HepG2 (cell line): ENCODE data around the gene TNFAIP6. TPM values are rescaled to one million over a fixed set of nuclear protein-coding genes. Genes with fewer than 3 reads are reported as not detected.

Experiments used
- ATAC-seq: fragments of 200-7000 bp; cut with Tn5 transposase; 3 replicates; pipeline ENCODE4 v1.9.1; 2020; ENCODE audit warnings: mild to moderate bottlenecking, moderate library complexity
- BruUV-seq: library from RNA; stranded (reverse); fragments of 400-500 nt; replicated peaks from 2 replicates; lab custom pipeline; 2021; lab: Mats Ljungman, UMichigan
- CTCF ChIA-PET: fragments of 300-600 bp; formaldehyde crosslinking; extraction: SDS; loops from one replicate; lab custom pipeline; 2021; ENCODE audit warnings: low total read pairs, inconsistent platforms, low intra/inter-chr PET ratio; lab: Yijun Ruan, JAX
- POLR2A ChIA-PET: fragments of 350-600 bp; sonication (Branson Sonifier 250); formaldehyde crosslinking; loops from one replicate; lab custom pipeline; 2020; ENCODE audit warnings: antibody characterized with exemption, inconsistent platforms; lab: Yijun Ruan, JAX
- DNase-seq: peaks from one replicate; pipeline ENCODE4 v3.0.0-alpha.2; 2015; ENCODE audit warnings: low spot score
- FAIRE-seq: peaks from 3 replicates; lab custom pipeline; 2011; peaks lifted over from hg19 to GRCh38; lab: Jason Lieb, UNC
- H2AFZ ChIP-seq: one replicate; pipeline ENCODE4 v1.6.1; 2011; ENCODE audit warnings: low read length, inconsistent platforms
- H3K27ac ChIP-seq: fragments of 300-600 bp; 3 replicates; pipeline ENCODE4 v1.8.0; 2011; ENCODE audit warnings: mixed run types, mild to moderate bottlenecking, mixed read lengths, low read length, inconsistent platforms; ENCODE audit not compliant: insufficient read depth; ENCODE audit errors: extremely low read length
- H3K27me3 ChIP-seq, 2 experiments: fragments of 200-600 bp in 1 of 2; 2 replicates in 1 of 2; 3 replicates in 1 of 2; pipeline versions ENCODE4 v1.6.0 to v1.8.0; 2011; ENCODE audit warnings: low read length in 2 of 2, mild to moderate bottlenecking in 2 of 2, moderate library complexity in 2 of 2, inconsistent platforms in 1 of 2; ENCODE audit not compliant: insufficient read depth in 2 of 2, control insufficient read depth in 1 of 2
- H3K36me3 ChIP-seq, 2 experiments: fragments of 200-600 bp in 1 of 2; replicated peaks in 1 of 2; 2 replicates in 1 of 2; 3 replicates in 1 of 2; pipeline versions ENCODE4 v1.5.1 to v1.8.0; 2011; ENCODE audit warnings: low read length in 2 of 2, inconsistent platforms in 1 of 2; ENCODE audit not compliant: insufficient read depth in 2 of 2, control insufficient read depth in 1 of 2
- H3K4me1 ChIP-seq: 2 replicates; pipeline ENCODE4 v1.5.1; 2012; ENCODE audit warnings: low read length, inconsistent platforms; ENCODE audit not compliant: insufficient read depth
- H3K4me2 ChIP-seq: 2 replicates; pipeline ENCODE4 v1.6.0; 2011; ENCODE audit warnings: low read depth, low read length, inconsistent platforms
- H3K4me3 ChIP-seq, 3 experiments: fragments of 200-600 bp in 1 of 3; sonication (generic), shearing (Covaris generic) in 1 of 3; replicated peaks in 1 of 3; 2 replicates each; pipeline ENCODE4 v1.5.1; 2011 to 2016; ENCODE audit warnings: low read length in 3 of 3, inconsistent platforms in 2 of 3, low read depth in 2 of 3, mild to moderate bottlenecking in 2 of 3, control low read depth in 1 of 3, mixed read lengths in 1 of 3; ENCODE audit not compliant: insufficient read depth in 1 of 3
- H3K79me2 ChIP-seq: one replicate; pipeline ENCODE4 v1.6.1; 2011; ENCODE audit warnings: low read length, inconsistent platforms; ENCODE audit not compliant: insufficient read depth
- H3K9ac ChIP-seq: 2 replicates; pipeline ENCODE4 v1.6.0; 2011; ENCODE audit warnings: mild to moderate bottlenecking, low read depth, low read length, inconsistent platforms; ENCODE audit not compliant: insufficient read depth
- H3K9me3 ChIP-seq: 2 replicates; pipeline ENCODE4 v1.5.1; 2012; ENCODE audit warnings: mild to moderate bottlenecking, low read length
- H4K20me1 ChIP-seq: 2 replicates; pipeline ENCODE4 v1.6.0; 2011; ENCODE audit warnings: inconsistent platforms, mild to moderate bottlenecking, low read length, moderate library complexity; ENCODE audit not compliant: insufficient read depth
- ARNT ChIP-seq: fragments of 450-650 bp; IDR thresholded peaks from 2 replicates; pipeline ENCODE4 v1.6.1; 2017
- DMAP1 ChIP-seq: IDR thresholded peaks from 2 replicates; pipeline ENCODE4 v1.6.1; 2016
- DPF2 ChIP-seq: sonication (generic); formaldehyde crosslinking; IDR thresholded peaks from 2 replicates; pipeline ENCODE4 v1.4.0; 2020; ENCODE audit warnings: mild to moderate bottlenecking, low read depth, missing genetic modification reagents, borderline replicate concordance
- IKZF1 ChIP-seq: fragments of 450-650 bp; IDR thresholded peaks from 2 replicates; pipeline ENCODE4 v1.7.1; 2016
- ONECUT2 ChIP-seq: sonication (generic); formaldehyde crosslinking; IDR thresholded peaks from 2 replicates; pipeline ENCODE4 v1.4.0; 2020; ENCODE audit warnings: missing genetic modification reagents
- PAWR ChIP-seq: sonication (generic); formaldehyde crosslinking; IDR thresholded peaks from 2 replicates; pipeline ENCODE4 v1.4.0; 2020; ENCODE audit warnings: missing genetic modification reagents, mild to moderate bottlenecking, borderline replicate concordance
- RBFOX2 ChIP-seq: fragments of 200-400 bp; formaldehyde crosslinking; IDR thresholded peaks from 2 replicates; pipeline ENCODE4 v1.6.1; 2017; ENCODE audit warnings: low read depth, mild to moderate bottlenecking, low read length
- REXO4 ChIP-seq: sonication (generic); formaldehyde crosslinking; IDR thresholded peaks from 2 replicates; pipeline ENCODE4 v1.8.0; 2022; ENCODE audit warnings: missing genetic modification reagents, mild to moderate bottlenecking, borderline replicate concordance
- TAF1 ChIP-seq: sonication (generic); formaldehyde crosslinking; IDR thresholded peaks from 2 replicates; pipeline ENCODE4 v1.4.0; 2020; ENCODE audit warnings: missing genetic modification reagents
- ZFX ChIP-seq: sonication (generic); formaldehyde crosslinking; IDR thresholded peaks from 2 replicates; pipeline ENCODE4 v1.4.0; 2020; ENCODE audit warnings: mild to moderate bottlenecking, low read depth, missing genetic modification reagents, moderate library complexity
- ZNF282 ChIP-seq: fragments of 450-650 bp; IDR thresholded peaks from 2 replicates; pipeline ENCODE4 v1.6.1; 2018; ENCODE audit not compliant: partially characterized antibody
- ZNF432 ChIP-seq: sonication (generic); formaldehyde crosslinking; IDR thresholded peaks from 2 replicates; pipeline ENCODE4 v1.5.0; 2020; ENCODE audit warnings: missing genetic modification reagents, mild to moderate bottlenecking, borderline replicate concordance
- ZNF614 ChIP-seq: IDR thresholded peaks from 2 replicates; pipeline ENCODE4 v1.6.1; 2018; ENCODE audit warnings: missing biosample characterization, missing genetic modification reagents, inconsistent platforms, borderline replicate concordance
- ZNF616 ChIP-seq: sonication (generic); formaldehyde crosslinking; IDR thresholded peaks from 2 replicates; pipeline ENCODE4 v1.5.0; 2020; ENCODE audit warnings: low read depth, mild to moderate bottlenecking, missing genetic modification reagents
- ZNF674 ChIP-seq: sonication (generic); formaldehyde crosslinking; IDR thresholded peaks from 2 replicates; pipeline ENCODE4 v1.5.0; 2020; ENCODE audit warnings: low read depth, mild to moderate bottlenecking, missing genetic modification reagents
- ZNF768 ChIP-seq: sonication (generic); formaldehyde crosslinking; IDR thresholded peaks from 2 replicates; pipeline ENCODE4 v1.4.0; 2020; ENCODE audit warnings: missing genetic modification reagents
- ZSCAN20 ChIP-seq: sonication (generic); formaldehyde crosslinking; IDR thresholded peaks from 2 replicates; pipeline ENCODE4 v1.4.0; 2020; ENCODE audit warnings: missing genetic modification reagents, mild to moderate bottlenecking, borderline replicate concordance
- WGBS: methylation state at CpG from one replicate; pipeline ENCODE4 v1.1.6; 2017; ENCODE audit warnings: low lambda C conversion rate; 5-methylcytosine and 5-hydroxymethylcytosine counted together
- in situ Hi-C: cut with HindIII; loops from 2 replicates; pipeline ENCODE4 v1.10.0; 2017; ENCODE audit warnings: low pct_unique_long_range_greater_than_20kb; ENCODE audit not compliant: extremely low pct_ligation_motif_present
- intact Hi-C: fragments of 100-400 bp; cut with micrococcal nuclease; formaldehyde crosslinking; loops from one replicate; pipeline ENCODE4 v1.10.0; 2022; ENCODE audit not compliant: unreplicated experiment
- polyA plus RNA-seq, 8 experiments: library from polyadenylated mRNA; depleted of rRNA in 3 of 8; stranded (reverse) in 7 of 8; unstranded in 1 of 8; fragments of >200 nt; fragmentation: Illumina TruSeq in 4 of 8; extraction: Trizol in 4 of 8; gene quantifications; 2 replicates each; pipeline versions ENCODE4 v1.2.1 to v1.2.3, GENCODE V29; 2011 to 2016; ENCODE audit warnings: low read depth in 4 of 8, missing spikeins in 1 of 8, mixed read lengths in 1 of 8; ENCODE audit not compliant: insufficient read depth in 1 of 8
- total RNA-seq, 5 experiments: library from RNA; depleted of rRNA; stranded (reverse); fragments of >200 nt; fragmentation: Illumina TruSeq; extraction: Trizol; gene quantifications; 2 replicates each; pipeline ENCODE4 v1.2.3, GENCODE V29; 2016; ENCODE audit warnings: low read depth in 1 of 5
- TF ChIP-seq, protein P1 (sequence below): IDR thresholded peaks from 2 replicates; pipeline ENCODE4 v1.6.1; 2016; ENCODE audit warnings: control low read depth
- TF ChIP-seq, protein P2 (sequence below): sonication (generic); formaldehyde crosslinking; conservative IDR thresholded peaks from 2 replicates; pipeline ENCODE4 v1.8.0; 2022; ENCODE audit warnings: low read depth, missing genetic modification reagents

Gene TNFAIP6
- total and polyA plus RNA-seq, 2 of the 13 experiments (the other 11 are each of a cell fraction or from before 2014, with no cell fraction given), result not detected

DNA sequence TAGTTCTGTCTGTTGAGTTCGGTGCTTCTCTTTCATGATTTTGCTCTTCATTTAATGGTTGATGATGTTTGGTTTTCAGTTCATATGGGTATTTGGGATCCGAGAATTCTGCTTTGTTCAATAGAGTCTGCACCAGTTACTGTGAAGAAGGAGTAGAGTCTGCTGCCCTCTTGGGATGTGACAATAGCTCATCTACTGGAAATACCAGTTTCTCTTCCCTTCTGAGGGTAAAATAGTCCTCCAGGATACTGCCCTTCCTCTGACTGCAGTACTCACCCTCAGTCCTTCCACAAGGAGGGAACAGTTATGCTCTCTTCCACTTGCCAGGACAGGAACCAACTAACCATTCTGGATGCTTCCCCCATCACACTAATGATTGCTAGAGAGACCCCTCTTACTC, 12.5 kb upstream of the TNFAIP6 start:
- no peak overlapping the region for H3K4me2 ChIP-seq
- ChIA-PET POLR2A (no interaction called here), CTCF (no interaction called here)
- no peaks in the 10 kb centered on the region for H3K36me3 ChIP-seq
- H3K4me3 ChIP-seq, result no peak overlapping the region
- no peak overlapping the region for H3K9ac ChIP-seq
- H3K27me3 ChIP-seq, result no peaks in the 10 kb centered on the region
- in situ Hi-C loops (no loop called here), intact Hi-C loops (no loop called here)
- no peak for FAIRE-seq
- no TSS peak for BruUV-seq
- 5% methylated on average over 2 of the region's 2 CpGs for WGBS
- H3K27ac ChIP-seq, result no peak overlapping the region
- TF ChIP-seq ONECUT2 (CRISPR knock-in tag) (no peak), ZNF616 (CRISPR knock-in tag) (no peak), ZNF768 (CRISPR knock-in tag) (no peak), ZNF614 (CRISPR knock-in tag) (no peak), DMAP1 (CRISPR knock-in tag) (no peak), DPF2 (CRISPR knock-in tag) (no peak), TAF1 (CRISPR knock-in tag) (no peak), ZFX (CRISPR knock-in tag) (no peak), REXO4 (CRISPR knock-in tag) (no peak), PAWR (CRISPR knock-in tag) (no peak), ZSCAN20 (CRISPR knock-in tag) (no peak), ZNF282 (no peak), ARNT (no peak), IKZF1 (no peak), RBFOX2 (no peak), ZNF432 (CRISPR knock-in tag) (no peak), ZNF674 (CRISPR knock-in tag) (no peak)
- TF ChIP-seq, protein P1, sequence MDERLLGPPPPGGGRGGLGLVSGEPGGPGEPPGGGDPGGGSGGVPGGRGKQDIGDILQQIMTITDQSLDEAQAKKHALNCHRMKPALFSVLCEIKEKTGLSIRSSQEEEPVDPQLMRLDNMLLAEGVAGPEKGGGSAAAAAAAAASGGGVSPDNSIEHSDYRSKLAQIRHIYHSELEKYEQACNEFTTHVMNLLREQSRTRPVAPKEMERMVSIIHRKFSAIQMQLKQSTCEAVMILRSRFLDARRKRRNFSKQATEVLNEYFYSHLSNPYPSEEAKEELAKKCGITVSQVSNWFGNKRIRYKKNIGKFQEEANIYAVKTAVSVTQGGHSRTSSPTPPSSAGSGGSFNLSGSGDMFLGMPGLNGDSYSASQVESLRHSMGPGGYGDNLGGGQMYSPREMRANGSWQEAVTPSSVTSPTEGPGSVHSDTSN (CRISPR knock-in tag), result no peak
- TF ChIP-seq, protein P2, sequence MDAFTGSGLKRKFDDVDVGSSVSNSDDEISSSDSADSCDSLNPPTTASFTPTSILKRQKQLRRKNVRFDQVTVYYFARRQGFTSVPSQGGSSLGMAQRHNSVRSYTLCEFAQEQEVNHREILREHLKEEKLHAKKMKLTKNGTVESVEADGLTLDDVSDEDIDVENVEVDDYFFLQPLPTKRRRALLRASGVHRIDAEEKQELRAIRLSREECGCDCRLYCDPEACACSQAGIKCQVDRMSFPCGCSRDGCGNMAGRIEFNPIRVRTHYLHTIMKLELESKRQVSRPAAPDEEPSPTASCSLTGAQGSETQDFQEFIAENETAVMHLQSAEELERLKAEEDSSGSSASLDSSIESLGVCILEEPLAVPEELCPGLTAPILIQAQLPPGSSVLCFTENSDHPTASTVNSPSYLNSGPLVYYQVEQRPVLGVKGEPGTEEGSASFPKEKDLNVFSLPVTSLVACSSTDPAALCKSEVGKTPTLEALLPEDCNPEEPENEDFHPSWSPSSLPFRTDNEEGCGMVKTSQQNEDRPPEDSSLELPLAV (CRISPR knock-in tag), result no peak
- ATAC-seq, result no peak
- no peaks in the 10 kb centered on the region for H3K4me1 ChIP-seq
- H2AFZ ChIP-seq, result no peak overlapping the region
- no peaks in the 10 kb centered on the region for H3K9me3 ChIP-seq
- no peaks in the 10 kb centered on the region for H4K20me1 ChIP-seq
- no peaks in the 10 kb centered on the region for H3K79me2 ChIP-seq
- DNase-seq, result no peak
